ENCODE results near the gene FBXO24. TPM values are rescaled to one million over a fixed set of nuclear protein-coding genes. Genes with fewer than 3 reads are reported as not detected.
A peak's percentile ranks its signal among the peaks of the same experiment; 100 is the strongest.

Gene FBXO24
- total RNA-seq, 1 experiment from 2014 or later = 0.36 TPM

GRCh38 chr7:100590077-100590737, 4.1 kb downstream of the FBXO24 start:
- no peak for DNase-seq (ENCODE audit: low spot score)

- DNase-seq (ENCODE audit: low spot score) = no peak
Measured at GRCh38 chr7:100591596-100591995, 5.5 kb downstream of the FBXO24 start.

GRCh38 chr7:100595188-100595587, 9.1 kb downstream of the FBXO24 start:
- DNase-seq (ENCODE audit: low spot score) = no peak

GRCh38 chr7:100598425-100598824, 12.3 kb downstream of the FBXO24 start:
- DNase-seq (ENCODE audit: low spot score) = no peak

- no peak for DNase-seq (ENCODE audit: low spot score)
Measured at GRCh38 chr7:100599911-100600729, 14.0 kb downstream of the FBXO24 start.

GRCh38 chr7:100600730-100601038, 14.6 kb downstream of the FBXO24 start:
- no peak for DNase-seq (ENCODE audit: low spot score)

GRCh38 chr7:100602889-100603725, 17.0 kb downstream of the FBXO24 start:
- DNase-seq (ENCODE audit: low spot score) = no peak

GRCh38 chr7:100603726-100604027, 17.5 kb downstream of the FBXO24 start:
- no peak for DNase-seq (ENCODE audit: low spot score)

GRCh38 chr7:100604028-100604975, 18.2 kb downstream of the FBXO24 start:
- peak; percentile 69 for DNase-seq (ENCODE audit: low spot score)

GRCh38 chr7:100604976-100605911, 19.1 kb downstream of the FBXO24 start:
- DNase-seq (ENCODE audit: low spot score) = no peak

- DNase-seq (ENCODE audit: low spot score) = no peak
Measured at GRCh38 chr7:100606313-100606712, 20.2 kb downstream of the FBXO24 start.

- DNase-seq (ENCODE audit: low spot score) = no peak
Measured at GRCh38 chr7:100607111-100607510, 21.0 kb downstream of the FBXO24 start.

- DNase-seq (ENCODE audit: low spot score) = no peak
Measured at GRCh38 chr7:100609958-100610357, 23.8 kb downstream of the FBXO24 start.

- DNase-seq (ENCODE audit: low spot score) = peak; percentile 99
Measured at GRCh38 chr7:100611983-100612729, 26.0 kb downstream of the FBXO24 start, which contains the start of gene MOSPD3. TSS of gene MOSPD3 (plus strand) at chr7:100612540. CDS start at chr7:100612792, 252 bp downstream.

GRCh38 chr7:100612730-100613390, 26.7 kb downstream of the FBXO24 start:
- DNase-seq (ENCODE audit: low spot score) = no peak

- no peak for DNase-seq (ENCODE audit: low spot score)
Measured at GRCh38 chr7:100613412-100614175, 27.5 kb downstream of the FBXO24 start.

- no peak for DNase-seq (ENCODE audit: low spot score)
Measured at GRCh38 chr7:100614308-100614861, 28.3 kb downstream of the FBXO24 start.

GRCh38 chr7:100620239-100620638, 34.1 kb downstream of the FBXO24 start:
- no peak for DNase-seq (ENCODE audit: low spot score)

Data from HT-29 (cell line).